GM04504 (cell line): ENCODE data around the gene ATP5PO.

Experiments used
- DNase-seq: peaks from one replicate; pipeline ENCODE4 v3.0.0-alpha.2; 2012; ENCODE audit warnings: low read depth

Gene ATP5PO

DNA sequence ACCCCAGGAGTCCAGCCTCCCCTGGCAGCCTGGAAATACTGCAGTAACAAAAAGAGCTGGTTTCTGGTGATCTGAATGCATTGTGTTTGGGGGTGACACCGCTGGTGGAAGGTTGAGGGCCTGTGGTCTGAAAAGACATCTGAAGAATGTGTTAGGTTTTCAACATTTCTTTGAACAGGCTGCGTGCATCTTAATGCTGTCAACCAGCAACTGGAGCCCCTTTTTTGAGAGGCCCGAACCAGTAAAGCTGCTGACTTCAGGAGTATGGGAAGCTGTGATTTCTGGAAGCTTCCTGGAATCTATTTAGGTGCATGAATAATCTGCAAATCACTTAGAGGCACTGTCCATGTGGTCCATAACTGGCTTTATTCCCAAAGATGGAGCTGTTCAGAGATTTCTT, 17.0 kb downstream of the ATP5PO start:
- DNase-seq = no peak

- no peak for DNase-seq
Observed at GRCh38 chr21:33897739-33898138, 17.9 kb downstream of the ATP5PO start.

DNA sequence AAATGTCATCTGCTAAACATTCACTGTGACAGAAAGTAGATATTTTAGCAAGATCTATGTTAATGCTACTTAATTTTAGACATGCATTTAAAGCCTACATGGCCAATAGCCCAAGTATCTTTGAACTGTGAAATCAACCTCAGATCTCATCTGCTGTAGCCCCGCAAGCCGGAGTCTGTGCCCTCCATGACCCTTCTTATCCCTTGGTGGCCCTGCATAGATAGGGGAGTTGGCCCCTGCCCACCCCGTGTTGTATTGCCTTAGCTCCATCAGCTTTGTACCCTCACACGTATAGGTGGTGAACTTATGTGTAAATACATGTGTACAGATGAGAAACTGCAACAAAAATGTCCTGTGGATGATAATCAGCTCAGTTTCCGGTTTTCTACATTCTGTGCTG, 18.5 kb downstream of the ATP5PO start:
- DNase-seq = no peak

DNA sequence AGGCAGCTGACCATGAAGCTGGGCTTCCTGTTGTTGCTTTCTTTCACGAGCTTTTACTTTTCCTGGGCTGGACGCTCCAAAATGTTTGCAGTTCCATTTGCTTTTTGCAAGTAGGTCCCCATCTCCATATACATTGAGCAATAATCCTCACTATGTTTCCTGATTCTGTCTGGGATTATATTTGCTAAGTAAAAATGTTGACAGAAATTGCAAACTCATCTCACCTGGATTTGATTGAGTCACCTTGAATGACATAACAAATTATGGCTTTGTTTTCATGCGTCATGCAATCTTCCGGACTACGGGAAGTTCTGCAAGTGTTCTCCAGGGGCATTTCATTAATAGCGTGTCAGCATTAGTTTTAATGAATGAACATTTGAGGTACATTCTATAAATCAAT, 18.9 kb downstream of the ATP5PO start:
- DNase-seq = no peak

DNA sequence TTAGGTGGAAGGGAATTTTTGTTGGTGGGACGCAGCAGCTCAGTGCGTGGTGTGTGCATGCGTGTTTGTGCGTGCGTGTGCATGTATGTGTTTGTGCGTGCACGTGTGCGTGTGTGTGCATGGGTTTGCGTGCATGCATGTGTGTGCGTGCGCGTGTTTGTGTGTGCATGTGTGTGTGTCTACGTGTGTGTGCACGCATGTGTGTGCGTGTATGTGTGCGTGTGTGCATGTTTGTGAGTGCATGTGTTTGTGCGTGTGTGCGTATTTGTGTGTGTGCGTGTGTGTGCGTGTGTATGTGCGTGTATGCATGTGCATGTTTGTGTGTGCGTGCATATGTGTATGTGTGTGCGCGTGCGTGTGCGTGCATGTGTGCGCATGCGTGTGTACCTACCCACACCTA, 20.2 kb downstream of the ATP5PO start:
- no peak for DNase-seq

DNA sequence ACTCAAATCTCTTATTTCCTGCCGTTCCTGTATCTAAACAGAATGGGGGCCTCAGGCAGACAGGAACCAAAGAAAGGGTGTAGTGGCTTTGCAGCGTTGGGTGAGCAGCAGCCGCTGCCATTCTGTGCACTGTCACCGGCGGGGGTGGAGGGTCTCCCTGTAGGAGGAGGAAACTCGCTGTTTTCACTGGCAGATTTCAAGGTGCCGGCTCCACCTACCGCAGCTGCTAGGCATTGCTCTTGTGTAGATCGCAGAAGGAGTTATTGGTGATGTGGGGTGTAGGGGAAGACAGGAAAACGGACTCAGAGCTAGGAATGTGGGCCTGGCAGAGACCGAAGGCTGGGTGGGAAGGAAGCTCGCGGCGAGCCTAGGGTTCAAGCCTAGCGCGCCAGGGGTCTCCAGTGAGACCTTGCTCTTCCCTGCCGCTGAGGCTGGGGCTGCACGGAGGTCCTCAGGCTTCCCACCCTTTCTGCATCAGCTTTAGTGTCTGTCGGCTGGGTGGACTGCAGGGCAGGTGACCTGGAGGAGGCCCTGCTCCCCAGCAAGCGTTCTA, 20.8 kb downstream of the ATP5PO start:
- peak; percentile 65 for DNase-seq

GRCh38 chr21:33893917-33894316, 21.7 kb downstream of the ATP5PO start:
- DNase-seq = no peak

DNA sequence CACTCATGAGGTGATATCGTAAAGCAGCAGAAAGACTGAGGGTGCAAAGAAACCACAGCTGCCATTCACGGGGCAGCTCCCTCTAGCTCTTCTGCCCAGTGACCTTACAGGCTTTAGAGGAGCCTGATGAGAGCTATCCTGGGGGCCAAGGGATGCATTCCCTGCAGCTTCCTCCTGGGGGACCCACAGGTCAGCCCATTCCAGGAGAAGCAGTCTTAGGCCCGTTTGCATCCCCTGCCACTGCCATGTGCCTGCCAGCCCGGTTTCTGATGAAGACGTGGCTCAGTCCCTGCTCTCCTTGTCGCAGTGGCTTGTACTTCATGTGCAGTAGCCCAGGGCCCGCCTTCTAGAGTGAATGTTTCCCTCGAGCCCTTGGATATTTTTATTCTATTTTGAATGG, 22.8 kb downstream of the ATP5PO start:
- no peak for DNase-seq

DNA sequence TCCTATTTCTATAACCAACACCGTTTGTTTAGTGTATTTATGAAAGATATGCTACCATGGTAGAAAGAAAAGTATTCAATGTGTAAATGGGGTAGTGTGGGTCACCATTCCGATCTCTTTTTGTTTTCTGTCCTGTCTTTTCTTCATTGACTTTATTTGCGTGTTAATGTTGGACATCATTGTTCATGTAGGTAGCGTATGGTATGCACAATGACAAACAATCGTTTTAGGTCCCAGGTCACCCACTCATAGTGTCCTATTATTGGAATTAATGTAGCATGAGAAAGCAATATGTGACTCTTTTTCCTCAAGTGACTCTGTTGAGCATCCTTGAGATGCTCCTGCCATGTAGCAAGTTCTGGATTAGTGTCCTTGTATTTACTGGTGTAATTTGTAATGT, 25.4 kb downstream of the ATP5PO start:
- DNase-seq = no peak

DNA sequence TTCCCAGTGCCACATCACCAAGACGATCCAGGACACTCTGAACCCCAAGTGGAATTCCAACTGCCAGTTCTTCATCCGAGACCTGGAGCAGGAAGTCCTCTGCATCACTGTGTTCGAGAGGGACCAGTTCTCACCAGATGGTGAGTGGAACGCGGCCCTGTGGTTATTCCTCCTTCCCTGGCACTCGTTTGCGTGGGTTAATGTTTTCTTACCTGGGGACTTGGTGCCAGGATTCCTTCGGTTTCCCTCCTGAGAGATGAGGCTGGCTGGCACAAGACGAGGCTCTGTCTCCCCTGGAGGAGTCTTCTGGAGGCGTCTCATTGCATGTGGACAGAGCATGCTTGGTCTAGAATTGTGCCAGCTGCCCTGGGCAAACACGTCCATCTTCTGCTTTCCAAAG, 29.3 kb downstream of the ATP5PO start:
- no peak for DNase-seq

GRCh38 chr21:33885172-33885514, 30.5 kb downstream of the ATP5PO start:
- no peak for DNase-seq

DNA sequence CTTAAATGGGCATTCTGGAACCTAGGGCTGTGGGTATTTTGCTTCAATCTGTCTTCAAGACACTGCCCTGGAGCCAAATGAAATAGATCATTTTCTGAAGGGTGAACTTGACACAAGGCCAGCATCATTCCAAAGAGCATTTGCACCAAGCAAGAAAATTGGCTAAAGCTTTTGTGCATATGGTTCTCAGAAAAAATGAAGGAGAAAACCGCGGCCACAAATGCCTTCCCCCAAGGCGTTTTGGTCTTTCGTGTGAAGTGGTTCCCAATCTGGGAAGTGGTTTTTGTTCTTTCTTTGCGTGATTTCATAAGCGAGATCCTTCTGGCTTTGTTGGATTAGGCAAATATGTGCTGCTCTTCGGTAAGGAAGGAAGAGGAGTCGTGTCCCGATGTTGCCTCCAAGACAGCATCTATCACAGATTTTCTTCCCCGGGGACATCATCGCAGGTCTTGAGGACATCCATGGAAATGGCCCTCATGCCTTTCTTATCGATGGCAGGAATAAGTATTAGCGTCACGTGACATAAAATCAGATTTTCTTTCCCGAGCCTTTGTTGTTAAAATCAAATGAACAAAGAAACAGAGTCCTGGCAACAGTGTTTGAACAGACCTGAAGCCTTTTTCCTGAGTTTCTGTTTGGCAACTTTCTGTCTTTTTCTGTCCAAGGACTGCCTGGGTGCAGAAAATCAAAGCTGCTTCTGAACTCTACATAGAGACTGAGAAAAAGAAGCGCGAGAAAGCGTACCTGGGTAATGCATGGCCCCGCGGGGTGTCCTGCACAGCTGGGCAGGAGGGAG, 31.0 kb downstream of the ATP5PO start:
- peak; percentile 83 for DNase-seq

DNA sequence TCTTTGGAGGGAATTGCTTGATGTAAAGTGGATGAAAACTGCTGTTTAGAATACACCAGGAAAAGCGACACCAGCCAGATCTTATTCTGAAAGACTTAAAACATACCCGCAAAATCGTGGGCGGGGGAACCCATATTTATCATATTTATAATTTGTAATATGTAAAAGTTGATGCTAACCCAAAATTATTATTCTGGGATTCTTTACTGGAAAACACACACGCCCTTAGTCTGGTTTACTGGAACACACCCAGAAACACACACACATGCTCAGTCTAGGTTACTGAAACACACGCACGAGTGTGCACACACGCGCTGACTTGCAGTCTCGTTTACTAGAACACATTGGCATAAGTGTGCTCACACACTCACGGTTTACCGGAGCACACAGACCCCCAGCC, 32.5 kb downstream of the ATP5PO start:
- no peak for DNase-seq

DNA sequence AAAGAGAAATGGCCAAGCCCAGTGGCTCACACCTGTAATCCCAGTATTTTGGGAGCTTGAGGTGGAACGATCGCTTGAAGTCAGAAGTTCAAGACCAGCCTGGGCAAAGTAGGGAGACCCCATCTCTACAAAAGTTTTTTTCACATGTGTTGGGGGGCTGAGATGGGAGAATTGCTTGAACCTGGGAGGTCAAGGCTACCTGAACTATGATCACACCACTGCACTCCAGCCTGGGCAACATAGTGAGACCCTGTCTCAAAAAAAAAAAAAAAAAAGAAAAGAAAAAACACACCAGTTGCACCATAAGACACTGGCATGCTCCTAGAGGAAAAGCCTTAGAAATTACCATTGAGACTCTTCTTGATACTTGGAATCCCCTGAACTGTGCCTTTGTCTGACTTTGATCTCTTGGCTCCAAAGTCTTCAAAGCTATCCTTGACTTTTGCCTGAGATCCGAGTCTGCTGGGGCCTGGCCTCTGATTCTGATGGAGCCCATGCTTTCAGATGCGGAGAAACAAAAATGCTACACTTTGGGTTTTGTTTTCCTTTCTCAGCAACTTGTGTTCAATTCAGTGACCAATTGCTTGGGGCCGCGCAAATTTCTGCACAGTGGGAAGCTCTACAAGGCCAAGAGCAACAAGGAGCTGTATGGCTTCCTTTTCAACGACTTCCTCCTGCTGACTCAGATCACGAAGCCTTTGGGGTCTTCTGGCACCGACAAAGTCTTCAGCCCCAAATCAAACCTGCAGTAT, 33.7 kb downstream of the ATP5PO start:
- no peak for DNase-seq

DNA sequence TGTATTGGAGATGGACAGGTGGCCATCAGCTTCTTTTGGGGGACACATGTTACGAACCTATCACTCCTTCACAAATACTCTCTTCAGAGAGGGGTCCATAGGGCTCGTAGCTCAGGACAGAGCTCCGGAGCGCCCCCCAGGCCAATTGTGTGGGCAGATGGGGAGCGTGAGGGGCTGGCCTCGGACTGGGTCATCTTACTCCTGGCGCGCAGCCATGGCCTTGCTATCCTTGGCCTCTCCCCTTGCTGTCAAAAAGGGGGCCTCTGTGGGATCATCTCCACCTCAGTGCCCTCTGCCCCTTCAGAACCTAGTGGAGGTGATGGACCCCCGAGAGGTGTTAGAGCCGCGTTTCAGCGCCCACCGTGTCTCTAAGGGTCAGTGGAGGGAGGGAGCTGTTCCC, 35.0 kb downstream of the ATP5PO start:
- no peak for DNase-seq

DNA sequence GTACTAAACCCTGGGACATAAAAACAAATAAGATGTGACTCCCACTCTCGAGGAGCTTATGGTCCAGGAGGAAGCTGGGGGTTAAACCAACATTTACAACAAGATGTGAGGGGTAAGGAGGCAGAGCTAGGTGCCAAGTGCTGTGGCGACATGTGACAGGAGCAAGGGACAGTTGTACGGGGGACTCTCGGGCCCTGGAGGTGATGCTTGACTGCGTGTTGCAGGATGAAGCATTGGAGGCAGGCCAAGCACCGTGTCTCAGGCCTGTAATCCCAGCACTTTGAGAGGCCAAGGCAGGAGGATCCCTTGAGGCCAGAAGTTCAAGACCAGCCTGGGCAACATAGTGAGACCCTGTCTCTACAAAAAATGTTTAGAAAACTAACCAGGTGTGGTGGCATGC, 36.8 kb downstream of the ATP5PO start:
- DNase-seq = no peak

DNA sequence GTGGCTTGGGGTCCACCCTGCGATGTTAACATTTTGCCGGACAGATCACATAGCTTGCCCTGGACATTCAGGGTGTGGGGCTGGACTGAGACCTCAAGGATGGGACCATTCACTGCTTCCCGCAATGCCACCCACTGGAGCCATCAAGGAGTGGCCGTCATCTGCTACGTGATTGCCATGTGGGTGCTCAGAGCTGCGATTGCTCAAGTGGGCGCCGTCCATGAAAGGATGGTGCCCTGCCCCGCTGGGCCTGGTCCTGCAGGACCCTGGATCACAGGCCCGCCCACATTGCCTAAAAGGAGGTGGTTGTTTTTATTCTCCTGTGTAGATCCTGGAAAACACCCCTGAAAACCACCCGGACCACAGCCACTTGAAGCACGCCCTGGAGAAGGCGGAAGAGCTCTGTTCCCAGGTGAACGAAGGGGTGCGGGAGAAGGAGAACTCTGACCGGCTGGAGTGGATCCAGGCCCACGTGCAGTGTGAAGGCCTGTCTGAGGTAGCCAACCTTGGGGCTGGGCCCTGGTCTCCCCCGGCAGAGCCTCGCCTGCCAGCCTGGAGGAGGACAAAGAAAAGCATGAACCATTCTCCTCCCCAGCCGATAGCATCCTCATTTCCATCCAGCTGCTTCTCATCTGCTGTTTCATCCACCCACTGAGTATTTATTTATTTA, 40.4 kb downstream of the ATP5PO start:
- DNase-seq = no peak

DNA sequence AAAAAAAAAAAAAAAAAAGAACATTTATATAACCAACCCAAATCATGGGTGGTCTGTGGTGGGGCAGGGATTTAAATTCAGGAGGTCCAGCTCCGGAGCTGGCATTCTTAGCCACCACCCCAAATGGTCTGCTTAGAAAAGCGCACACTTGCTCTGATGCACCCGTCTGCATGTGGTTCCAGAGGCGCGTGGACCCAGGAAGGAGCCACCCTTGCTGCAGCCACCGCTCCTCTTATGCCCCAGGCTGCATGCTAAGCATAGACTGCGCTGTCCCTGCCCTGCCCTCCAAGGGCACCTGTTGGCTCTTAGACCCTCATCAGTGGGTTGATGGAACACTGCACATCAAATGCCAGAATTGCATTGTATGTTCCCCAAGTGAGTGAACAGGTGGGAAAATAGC, 41.4 kb downstream of the ATP5PO start:
- DNase-seq = no peak

DNA sequence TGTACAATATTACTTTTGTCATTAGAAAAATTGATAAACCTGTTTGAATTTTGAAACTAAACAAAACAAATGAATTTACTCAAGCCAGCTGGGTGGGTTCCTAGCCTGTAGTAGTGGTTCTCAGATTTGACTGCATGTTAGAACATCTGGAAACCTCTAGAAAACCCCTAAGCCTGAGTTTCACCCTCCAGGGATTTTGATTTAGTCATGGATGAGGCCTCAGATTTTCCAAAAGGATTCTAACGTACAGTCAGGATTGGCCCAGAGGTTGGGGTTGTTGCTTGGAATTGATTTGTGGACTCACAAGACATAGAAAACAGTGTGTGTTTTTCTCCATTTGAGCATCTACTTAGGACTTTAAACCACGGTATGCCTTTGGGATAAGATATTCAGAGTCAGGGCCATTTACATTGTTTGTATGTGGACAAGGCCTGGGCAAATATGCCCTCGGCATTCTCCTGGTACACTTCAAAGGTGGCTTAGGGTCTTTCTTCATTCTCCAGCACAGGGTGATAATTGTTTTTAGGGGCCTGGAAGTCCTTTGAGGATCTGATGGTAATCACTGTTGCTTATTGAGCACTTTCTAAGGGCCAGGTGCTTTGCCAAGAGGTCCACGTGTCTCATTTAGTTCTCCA, 42.6 kb downstream of the ATP5PO start:
- no peak for DNase-seq

GRCh38 chr21:33871171-33871570, 44.4 kb downstream of the ATP5PO start:
- DNase-seq = no peak

- DNase-seq = no peak
Observed at GRCh38 chr21:33870768-33871167, 44.8 kb downstream of the ATP5PO start.

GRCh38 chr21:33869873-33870272, 45.7 kb downstream of the ATP5PO start:
- DNase-seq = no peak
